Keratinocyte (primary cell): Measurements from ENCODE around the gene ITGB2. TPM values are rescaled to one million over a fixed set of nuclear protein-coding genes. Genes with fewer than 3 reads are reported as not detected.

Experiments
- DNase-seq: peaks from one replicate; pipeline ENCODE4 v3.0.0-alpha.2; 2011; ENCODE audit warnings: low read depth, missing footprints, low spot score
- FAIRE-seq: peaks from 2 replicates; lab custom pipeline; 2011; peaks lifted over from hg19 to GRCh38; lab: Jason Lieb, UNC
- H2AFZ ChIP-seq: 2 replicates; pipeline ENCODE4 v1.6.0; 2012; ENCODE audit warnings: low read length, control low read depth, inconsistent platforms; ENCODE audit not compliant: control insufficient read depth
- H3K27ac ChIP-seq: 2 replicates; pipeline ENCODE4 v1.5.1; 2011; ENCODE audit warnings: low read length; ENCODE audit not compliant: control insufficient read depth, insufficient read depth
- H3K27me3 ChIP-seq: 3 replicates; pipeline ENCODE4 v1.6.0; 2011; ENCODE audit warnings: low read length; ENCODE audit not compliant: control insufficient read depth, insufficient read depth; ENCODE audit errors: extremely low read depth
- H3K36me3 ChIP-seq, 2 experiments: 2 replicates in 1 of 2; 3 replicates in 1 of 2; pipeline ENCODE4 v1.5.1; 2011; ENCODE audit warnings: low read length in 2 of 2, mild to moderate bottlenecking in 1 of 2; ENCODE audit not compliant: control insufficient read depth in 2 of 2, insufficient read depth in 2 of 2; ENCODE audit errors: extremely low read depth in 1 of 2
- H3K4me1 ChIP-seq: 3 replicates; pipeline ENCODE4 v1.5.1; 2011; ENCODE audit warnings: low read length; ENCODE audit not compliant: control insufficient read depth, insufficient read depth; ENCODE audit errors: extremely low read depth
- H3K4me2 ChIP-seq: 3 replicates; pipeline ENCODE4 v1.6.0; 2011; ENCODE audit warnings: low read depth, low read length; ENCODE audit not compliant: control insufficient read depth, insufficient read depth; ENCODE audit errors: extremely low read depth
- H3K4me3 ChIP-seq, 3 experiments: fragments of 200-600 bp in 1 of 3; sonication (generic) in 1 of 3; 2 replicates in 2 of 3; 3 replicates in 1 of 3; pipeline ENCODE4 v1.5.1; 2011 to 2016; ENCODE audit warnings: low read length in 3 of 3, mild to moderate bottlenecking in 3 of 3, control low read depth in 2 of 3, inconsistent platforms in 1 of 3, low read depth in 1 of 3, mixed read lengths in 1 of 3, mixed run types in 1 of 3, moderate library complexity in 1 of 3; ENCODE audit not compliant: control insufficient read depth in 2 of 3, insufficient read depth in 2 of 3; ENCODE audit errors: extremely low read depth in 1 of 3
- H3K79me2 ChIP-seq: 2 replicates; pipeline ENCODE4 v1.6.0; 2012; ENCODE audit warnings: low read length; ENCODE audit not compliant: control insufficient read depth, insufficient read depth
- H3K9ac ChIP-seq: 3 replicates; pipeline ENCODE4 v1.6.0; 2011; ENCODE audit warnings: low read length; ENCODE audit not compliant: control insufficient read depth, insufficient read depth; ENCODE audit errors: extremely low read depth
- H3K9me1 ChIP-seq: 3 replicates; pipeline ENCODE4 v1.6.0; 2011; ENCODE audit warnings: low read length; ENCODE audit not compliant: control insufficient read depth, insufficient read depth; ENCODE audit errors: extremely low read depth
- H3K9me3 ChIP-seq: 2 replicates; pipeline ENCODE4 v1.5.1; 2012; ENCODE audit warnings: low read depth, low read length; ENCODE audit not compliant: control insufficient read depth
- H4K20me1 ChIP-seq: 3 replicates; pipeline ENCODE4 v1.6.0; 2011; ENCODE audit warnings: low read length; ENCODE audit not compliant: control insufficient read depth, insufficient read depth; ENCODE audit errors: extremely low read depth
- EZH2 ChIP-seq: IDR thresholded peaks from one replicate; pipeline ENCODE4 v1.6.1; 2012; ENCODE audit warnings: inconsistent platforms, mild to moderate bottlenecking, low read length, moderate library complexity
- dilution Hi-C: fragments of 300-500 bp; cut with MboI; formaldehyde crosslinking; loops from one replicate; pipeline ENCODE4 v1.7.0; 2020; ENCODE audit warnings: low sequenced_read_pairs; ENCODE audit not compliant: extremely low pct_ligation_motif_present
- polyA plus RNA-seq, 5 experiments: library from polyadenylated mRNA; depleted of rRNA in 3 of 5; stranded (reverse) in 3 of 5; stranded (forward) in 1 of 5; unstranded in 1 of 5; fragments of >200 nt; gene quantifications; 1 replicate in 1 of 5; 2 replicates in 3 of 5; 3 replicates in 1 of 5; pipeline versions ENCODE4 v1.2.1 to v1.2.3, GENCODE V29; 2011 to 2012; ENCODE audit warnings: missing spikeins in 2 of 5, low read depth in 1 of 5, low replicate concordance in 1 of 5
- TF ChIP-seq, protein P1 (sequence below), 3 experiments: IDR thresholded peaks in 1 of 3; conservative IDR thresholded peaks in 1 of 3; optimal IDR thresholded peaks in 1 of 3; 2 replicates in 2 of 3; 3 replicates in 1 of 3; pipeline versions ENCODE3 to v1.5.1; 2011; ENCODE audit warnings: low read length in 3 of 3, mild to moderate bottlenecking in 3 of 3, moderate library complexity in 2 of 3, control low read depth in 1 of 3, inconsistent platforms in 1 of 3; ENCODE audit not compliant: insufficient read depth in 2 of 3; ENCODE audit errors: extremely low read depth in 1 of 3

ITGB2 gene
- polyA plus RNA-seq, 1 donor (not counting 4 experiments of a cell fraction or from before 2014, with no cell fraction given), result 0.55 TPM

DNA sequence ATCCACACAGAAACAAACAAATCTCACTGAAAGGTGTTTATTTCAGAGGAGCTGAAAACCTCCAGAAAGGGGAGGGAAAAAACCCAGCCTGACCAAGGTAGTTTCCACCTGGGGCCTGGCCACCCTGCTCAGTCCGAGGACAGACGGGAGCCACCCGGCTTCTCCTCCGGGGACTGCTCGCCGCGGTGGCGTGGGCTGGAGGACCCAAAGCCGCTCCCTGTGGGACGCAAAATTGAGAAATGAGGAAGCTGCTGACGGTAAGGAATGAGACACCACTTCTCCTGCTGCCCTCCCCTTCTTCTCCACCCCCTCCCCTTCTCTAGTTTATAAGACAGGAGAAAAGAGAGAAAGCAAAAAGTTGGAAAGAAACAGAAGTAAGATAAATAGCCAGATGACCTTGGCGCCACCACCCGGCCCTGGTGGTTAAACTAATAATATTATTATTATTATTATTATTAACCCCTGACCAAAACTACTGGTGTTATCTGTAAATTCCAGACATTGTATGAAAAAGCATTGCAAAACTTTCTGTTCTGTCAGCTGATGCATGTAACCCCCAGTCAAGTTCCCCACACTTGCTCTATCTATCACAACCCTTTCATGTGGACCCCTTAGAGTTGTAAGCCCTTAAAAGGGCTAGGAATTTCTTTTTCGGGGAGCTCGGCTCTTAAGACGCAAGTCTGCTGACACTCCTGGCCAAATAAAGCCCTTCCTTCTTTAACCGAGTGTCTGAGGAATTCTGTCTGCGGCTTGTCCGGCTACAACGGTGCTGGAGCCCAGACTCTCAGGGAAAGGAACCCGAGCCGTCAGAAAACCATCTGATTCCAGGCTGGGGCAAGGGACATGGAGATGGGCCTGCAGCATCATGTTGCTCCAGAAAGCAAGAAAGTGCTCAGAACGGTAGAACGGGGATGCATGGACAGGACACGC is 12.5 kb downstream of the ITGB2 start:
- FAIRE-seq (no peak), DNase-seq (no peak)
- no peak for TF ChIP-seq EZH2
- TF ChIP-seq, protein P1, sequence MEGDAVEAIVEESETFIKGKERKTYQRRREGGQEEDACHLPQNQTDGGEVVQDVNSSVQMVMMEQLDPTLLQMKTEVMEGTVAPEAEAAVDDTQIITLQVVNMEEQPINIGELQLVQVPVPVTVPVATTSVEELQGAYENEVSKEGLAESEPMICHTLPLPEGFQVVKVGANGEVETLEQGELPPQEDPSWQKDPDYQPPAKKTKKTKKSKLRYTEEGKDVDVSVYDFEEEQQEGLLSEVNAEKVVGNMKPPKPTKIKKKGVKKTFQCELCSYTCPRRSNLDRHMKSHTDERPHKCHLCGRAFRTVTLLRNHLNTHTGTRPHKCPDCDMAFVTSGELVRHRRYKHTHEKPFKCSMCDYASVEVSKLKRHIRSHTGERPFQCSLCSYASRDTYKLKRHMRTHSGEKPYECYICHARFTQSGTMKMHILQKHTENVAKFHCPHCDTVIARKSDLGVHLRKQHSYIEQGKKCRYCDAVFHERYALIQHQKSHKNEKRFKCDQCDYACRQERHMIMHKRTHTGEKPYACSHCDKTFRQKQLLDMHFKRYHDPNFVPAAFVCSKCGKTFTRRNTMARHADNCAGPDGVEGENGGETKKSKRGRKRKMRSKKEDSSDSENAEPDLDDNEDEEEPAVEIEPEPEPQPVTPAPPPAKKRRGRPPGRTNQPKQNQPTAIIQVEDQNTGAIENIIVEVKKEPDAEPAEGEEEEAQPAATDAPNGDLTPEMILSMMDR (optimal IDR thresholded peaks at IDR 0.05 in 1 of 3, IDR thresholded peaks at IDR 0.05 in 1 of 3, conservative IDR thresholded peaks at IDR 0.05 in 1 of 3; ENCODE audit: extremely low read depth in 1 of 3, insufficient read depth in 2 of 3, low read length in 3 of 3), result no peak
- Histone ChIP-seq H3K27ac (no peak overlapping the region), H3K79me2 (no peaks in the 10 kb centered on the region), H4K20me1 (no peaks in the 10 kb centered on the region), H3K9me1 (no peaks in the 10 kb centered on the region), H3K36me3 (no peaks in the 10 kb centered on the region), H3K9me3 (no peaks in the 10 kb centered on the region), H3K4me3 (no peak overlapping the region), H3K4me1 (peaks cover 15% of the 10 kb centered on the region), H2AFZ (no peak overlapping the region), H3K9ac (no peak overlapping the region), H3K4me2 (no peak overlapping the region), H3K27me3 (peaks cover 33% of the 10 kb centered on the region)
- dilution Hi-C loops, result no loop called here

DNA sequence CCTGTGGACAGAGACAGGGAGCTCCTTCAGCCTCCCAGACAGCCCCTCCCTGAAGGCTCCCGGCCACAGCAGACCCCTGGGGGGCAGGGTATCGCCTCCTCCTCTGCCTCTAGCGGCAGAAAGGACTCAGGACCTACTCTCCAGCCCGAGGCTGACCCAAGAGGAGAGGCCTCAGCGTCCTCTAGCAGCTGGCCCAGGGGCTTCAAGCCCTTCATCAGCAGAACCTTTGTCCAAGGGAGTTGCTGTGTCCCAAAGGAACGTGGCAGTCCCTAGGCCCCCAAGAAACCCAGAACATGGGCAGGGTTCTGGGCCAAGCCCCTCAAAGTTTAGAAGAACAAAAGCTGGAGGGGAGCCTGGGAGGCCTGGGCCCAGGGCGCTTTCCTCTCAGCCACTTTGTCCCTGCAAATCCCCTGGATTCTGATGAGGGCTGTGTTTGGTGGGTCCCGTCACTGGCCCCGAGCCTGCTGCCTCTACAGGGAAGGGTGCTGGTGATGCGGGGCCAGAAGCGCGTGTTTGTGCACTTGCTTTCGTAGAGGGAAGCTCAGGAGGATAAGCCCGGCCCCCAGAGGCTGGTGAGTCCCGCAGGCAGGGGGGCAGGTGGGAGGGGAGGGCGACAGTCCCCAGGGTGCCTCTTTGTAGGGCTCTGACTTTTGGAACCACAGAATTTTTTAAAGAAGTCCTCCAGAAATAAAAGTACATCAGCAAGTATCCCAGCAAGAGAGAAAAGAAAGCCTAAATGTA is 13.3 kb downstream of the ITGB2 start:
- peaks cover 33% of the 10 kb centered on the region for H3K27me3 ChIP-seq
- H3K36me3 ChIP-seq, result no peaks in the 10 kb centered on the region
- no peak overlapping the region for H3K27ac ChIP-seq
- no peak overlapping the region for H3K9ac ChIP-seq
- dilution Hi-C loops, result no loop called here
- no peak overlapping the region for H2AFZ ChIP-seq
- H3K4me1 ChIP-seq, result peaks cover 15% of the 10 kb centered on the region
- no peak for FAIRE-seq
- TF ChIP-seq EZH2, result no peak
- TF ChIP-seq, protein P1 (optimal IDR thresholded peaks at IDR 0.05 in 1 of 3, IDR thresholded peaks at IDR 0.05 in 1 of 3, conservative IDR thresholded peaks at IDR 0.05 in 1 of 3; ENCODE audit: extremely low read depth in 1 of 3, insufficient read depth in 2 of 3, low read length in 3 of 3), result no peak
- no peaks in the 10 kb centered on the region for H3K9me3 ChIP-seq
- H4K20me1 ChIP-seq, result no peaks in the 10 kb centered on the region
- H3K9me1 ChIP-seq, result no peaks in the 10 kb centered on the region
- DNase-seq, result no peak
- H3K4me2 ChIP-seq, result no peak overlapping the region
- H3K4me3 ChIP-seq, result no peak overlapping the region
- H3K79me2 ChIP-seq, result no peaks in the 10 kb centered on the region
